OCI-LY7 (cell line): Measurements from ENCODE around the gene GDPD3. TPM values are rescaled to one million over a fixed set of nuclear protein-coding genes. Genes with fewer than 3 reads are reported as not detected.

Experiments used
- BruUV-seq: library from RNA; stranded (reverse); fragments of 400-500 nt; replicated peaks from 2 replicates; lab custom pipeline; 2021; lab: Mats Ljungman, UMichigan
- CTCF ChIA-PET: fragments of 300-600 bp; sonication (Branson Sonifier 250); formaldehyde crosslinking; loops from one replicate; lab custom pipeline; 2022; ENCODE audit warnings: antibody characterized with exemption; ENCODE audit not compliant: unreplicated experiment; lab: Charles Lee
- POLR2A ChIA-PET: fragments of 300-600 bp; sonication (Branson Sonifier 250); formaldehyde crosslinking; loops from one replicate; lab custom pipeline; 2022; ENCODE audit warnings: antibody characterized with exemption; lab: Charles Lee
- DNase-seq: peaks from one replicate; pipeline ENCODE4 v3.0.0-alpha.2; 2015; ENCODE audit warnings: low spot score
- H2AFZ ChIP-seq: fragments of 200-600 bp; sonication (generic), shearing (Covaris generic); 2 replicates; pipeline ENCODE4 v1.6.1; 2014; ENCODE audit warnings: mild to moderate bottlenecking, antibody characterized with exemption, low read length, moderate library complexity
- H3K27ac ChIP-seq: fragments of 200-600 bp; sonication (generic); 2 replicates; pipeline ENCODE4 v1.5.1; 2014; ENCODE audit warnings: mixed run types, low read depth, mild to moderate bottlenecking, moderate library complexity, low read length, inconsistent platforms; ENCODE audit not compliant: poor library complexity, severe bottlenecking
- H3K36me3 ChIP-seq: fragments of 200-600 bp; sonication (generic); 2 replicates; pipeline ENCODE4 v1.6.1; 2014; ENCODE audit warnings: mild to moderate bottlenecking, antibody characterized with exemption, low read length, moderate library complexity, mixed read lengths; ENCODE audit not compliant: insufficient read depth
- H3K4me1 ChIP-seq: fragments of 200-600 bp; sonication (generic); 2 replicates; pipeline ENCODE4 v1.5.1; 2014; ENCODE audit warnings: mild to moderate bottlenecking, low read length; ENCODE audit not compliant: insufficient read depth, poor library complexity, severe bottlenecking
- H3K4me2 ChIP-seq: fragments of 200-600 bp; sonication (generic); 2 replicates; pipeline ENCODE4 v1.6.1; 2014; ENCODE audit warnings: mild to moderate bottlenecking, low read length
- H3K4me3 ChIP-seq: fragments of 200-600 bp; sonication (generic); 2 replicates; pipeline ENCODE4 v1.5.1; 2014; ENCODE audit warnings: mild to moderate bottlenecking, low read depth, low read length; ENCODE audit not compliant: poor library complexity, severe bottlenecking
- H3K79me2 ChIP-seq: fragments of 200-600 bp; sonication (generic); 2 replicates; pipeline ENCODE4 v1.6.1; 2016; ENCODE audit warnings: low read depth, mild to moderate bottlenecking, low read length, moderate library complexity, mixed read lengths; ENCODE audit not compliant: insufficient read depth
- H3K9me2 ChIP-seq: fragments of 200-600 bp; sonication (generic); 2 replicates; pipeline ENCODE4 v1.6.1; 2016; ENCODE audit warnings: mild to moderate bottlenecking, low read length, mixed read lengths; ENCODE audit not compliant: insufficient read depth
- H3K9me3 ChIP-seq: fragments of 200-600 bp; sonication (generic); 2 replicates; pipeline ENCODE4 v1.6.1; 2014; ENCODE audit warnings: mild to moderate bottlenecking, mixed run types, low read length, mixed read lengths
- H4K20me1 ChIP-seq: fragments of 200-600 bp; sonication (generic); 2 replicates; pipeline ENCODE4 v1.6.1; 2014; ENCODE audit warnings: mild to moderate bottlenecking, antibody characterized with exemption, low read length, moderate library complexity, mixed read lengths; ENCODE audit not compliant: insufficient read depth
- EZH2phosphoT487 ChIP-seq: fragments of 200-600 bp; sonication (generic); IDR thresholded peaks from 2 replicates; pipeline ENCODE4 v1.6.1; 2018; ENCODE audit warnings: low read depth, borderline replicate concordance, mild to moderate bottlenecking, mixed run types, antibody characterized with exemption, low read length, moderate library complexity, mixed read lengths
- intact Hi-C: fragments of 100-400 bp; cut with micrococcal nuclease; formaldehyde crosslinking; loops from one replicate; pipeline ENCODE4 v1.10.0; 2022; ENCODE audit not compliant: unreplicated experiment
- total RNA-seq, 2 experiments: library from RNA; depleted of rRNA in 1 of 2; stranded (reverse); fragments of >200 nt in 1 of 2; shearing (Covaris generic) in 1 of 2; gene quantifications; 2 replicates each; pipeline ENCODE4 v1.2.3, GENCODE V29; 2014 to 2022
- TF ChIP-seq, protein P1 (sequence below): fragments of 200-600 bp; sonication (generic); conservative IDR thresholded peaks from 2 replicates; pipeline ENCODE4 v1.5.1; 2014; ENCODE audit warnings: mild to moderate bottlenecking, antibody characterized with exemption, low read length, moderate library complexity, mixed read lengths

The GDPD3 gene
- total RNA-seq, 2 experiments from 2014 or later, result 2.0 to 5.2 TPM

DNA sequence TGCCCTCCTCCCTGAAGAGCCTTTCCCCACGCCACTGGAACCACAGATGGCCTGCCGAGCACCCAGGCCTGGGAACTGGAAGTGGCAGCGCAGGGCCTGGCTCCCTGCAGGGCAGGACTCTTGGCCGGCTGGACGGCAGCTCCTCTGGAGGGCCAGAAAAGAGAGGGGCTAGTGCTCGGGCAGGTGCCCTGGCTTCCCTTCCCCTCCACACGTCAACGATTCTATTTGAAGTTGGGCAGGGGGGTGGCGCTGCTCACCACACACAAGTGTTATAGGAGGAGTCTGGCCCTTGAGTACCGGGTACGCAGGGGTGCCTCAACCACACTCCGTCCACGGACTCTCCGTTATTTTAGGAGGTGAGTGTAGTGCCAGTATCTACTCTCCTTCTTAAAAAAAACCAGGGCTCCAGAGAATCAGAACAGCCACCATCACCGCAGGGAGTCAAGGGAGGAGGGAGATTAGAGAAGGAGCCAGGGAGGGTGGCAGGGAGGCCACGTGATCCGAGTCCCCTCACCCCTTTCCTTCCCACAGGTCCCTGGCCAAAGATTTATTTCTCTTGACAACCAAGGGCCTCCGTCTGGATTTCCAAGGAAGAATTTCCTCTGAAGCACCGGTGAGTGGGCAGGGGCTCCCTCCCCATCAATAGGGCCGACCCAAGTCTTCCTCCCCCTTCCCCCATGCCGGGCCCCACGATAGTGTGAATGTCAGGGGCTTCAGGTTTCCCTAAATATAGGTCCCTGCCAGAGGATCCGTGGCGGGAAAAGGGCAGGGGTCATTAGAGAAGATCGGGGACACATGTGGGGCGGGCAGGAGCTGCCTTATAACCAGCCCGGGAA, 49.2 kb downstream of the GDPD3 start:
- intact Hi-C loops, result loop anchor here (10.0 kb wide), 1 partner anchor 291 kb away; the partner anchor contains the start of gene CD2BP2
- Histone ChIP-seq H3K4me3 (peak overlapping the region; percentile 99), H3K4me2 (peak overlapping the region; percentile 93), H3K36me3 (peaks cover 35% of the 10 kb centered on the region), H3K9me2 (no peaks in the 10 kb centered on the region), H3K79me2 (peaks cover 42% of the 10 kb centered on the region), H2AFZ (peak overlapping the region; percentile 47; the same call in 1 of the 2 replicates), H3K27ac (peak overlapping the region; percentile 86), H4K20me1 (peaks cover 14% of the 10 kb centered on the region), H3K4me1 (peaks cover 32% of the 10 kb centered on the region), H3K9me3 (no peaks in the 10 kb centered on the region)
- ChIA-PET CTCF (interaction anchor here (0.6 to 1.2 kb wide), 3 partner anchors 9 to 633 kb away, joined by 4 to 14 read pairs (median 4); partner anchors contain the start of gene TBX6), POLR2A (interaction anchor here (0.6 to 2.3 kb wide), 6 partner anchors 9 to 1079 kb away, joined by 3 to 10 read pairs (median 4); partner anchors contain the start of genes LAT and TBX6)
- peak; percentile 87 for DNase-seq
- BruUV-seq, result TSS peak; percentile 36
- TF ChIP-seq EZH2phosphoT487, result no peak
- TF ChIP-seq, protein P1, sequence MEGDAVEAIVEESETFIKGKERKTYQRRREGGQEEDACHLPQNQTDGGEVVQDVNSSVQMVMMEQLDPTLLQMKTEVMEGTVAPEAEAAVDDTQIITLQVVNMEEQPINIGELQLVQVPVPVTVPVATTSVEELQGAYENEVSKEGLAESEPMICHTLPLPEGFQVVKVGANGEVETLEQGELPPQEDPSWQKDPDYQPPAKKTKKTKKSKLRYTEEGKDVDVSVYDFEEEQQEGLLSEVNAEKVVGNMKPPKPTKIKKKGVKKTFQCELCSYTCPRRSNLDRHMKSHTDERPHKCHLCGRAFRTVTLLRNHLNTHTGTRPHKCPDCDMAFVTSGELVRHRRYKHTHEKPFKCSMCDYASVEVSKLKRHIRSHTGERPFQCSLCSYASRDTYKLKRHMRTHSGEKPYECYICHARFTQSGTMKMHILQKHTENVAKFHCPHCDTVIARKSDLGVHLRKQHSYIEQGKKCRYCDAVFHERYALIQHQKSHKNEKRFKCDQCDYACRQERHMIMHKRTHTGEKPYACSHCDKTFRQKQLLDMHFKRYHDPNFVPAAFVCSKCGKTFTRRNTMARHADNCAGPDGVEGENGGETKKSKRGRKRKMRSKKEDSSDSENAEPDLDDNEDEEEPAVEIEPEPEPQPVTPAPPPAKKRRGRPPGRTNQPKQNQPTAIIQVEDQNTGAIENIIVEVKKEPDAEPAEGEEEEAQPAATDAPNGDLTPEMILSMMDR, result peak; percentile 78

GRCh38 chr16:30063278-30063892, 50.0 kb downstream of the GDPD3 start:
- no TSS peak for BruUV-seq
- ChIA-PET CTCF (interaction anchor here (0.8 to 1.2 kb wide), 2 partner anchors 8 to 29 kb away, joined by 4 read pairs; partner anchors contain the start of gene TBX6), POLR2A (interaction anchor here (0.7 to 2.3 kb wide), 5 partner anchors 8 to 303 kb away, joined by 3 to 10 read pairs (median 4); partner anchors contain the start of gene TBX6)
- Histone ChIP-seq H3K9me3 (no peaks in the 10 kb centered on the region), H3K4me2 (peak overlapping the region; percentile 93), H2AFZ (peak overlapping the region; percentile 47; the same call in 1 of the 2 replicates), H3K9me2 (no peaks in the 10 kb centered on the region), H4K20me1 (peaks cover 14% of the 10 kb centered on the region), H3K79me2 (peaks cover 35% of the 10 kb centered on the region), H3K4me3 (peak overlapping the region; percentile 99), H3K4me1 (peaks cover 25% of the 10 kb centered on the region), H3K36me3 (peaks cover 28% of the 10 kb centered on the region), H3K27ac (peak overlapping the region; percentile 86)
- DNase-seq, result no peak
- TF ChIP-seq EZH2phosphoT487, result no peak
- TF ChIP-seq, protein P1, result no peak
- intact Hi-C loops, result loop anchor here (10.0 kb wide), 1 partner anchor 291 kb away; the partner anchor contains the start of gene CD2BP2
